Keratinocyte (primary cell): ENCODE results near the gene C1orf35. TPM values are rescaled to one million over a fixed set of nuclear protein-coding genes. Genes with fewer than 3 reads are reported as not detected.

Source experiments
- DNase-seq: peaks from one replicate; pipeline ENCODE4 v3.0.0-alpha.2; 2011; ENCODE audit warnings: low read depth, missing footprints, low spot score
- FAIRE-seq: peaks from 2 replicates; lab custom pipeline; 2011; peaks lifted over from hg19 to GRCh38; lab: Jason Lieb, UNC
- H2AFZ ChIP-seq: 2 replicates; pipeline ENCODE4 v1.6.0; 2012; ENCODE audit warnings: low read length, control low read depth, inconsistent platforms; ENCODE audit not compliant: control insufficient read depth
- H3K27ac ChIP-seq: 2 replicates; pipeline ENCODE4 v1.5.1; 2011; ENCODE audit warnings: low read length; ENCODE audit not compliant: control insufficient read depth, insufficient read depth
- H3K27me3 ChIP-seq: 3 replicates; pipeline ENCODE4 v1.6.0; 2011; ENCODE audit warnings: low read length; ENCODE audit not compliant: control insufficient read depth, insufficient read depth; ENCODE audit errors: extremely low read depth
- H3K36me3 ChIP-seq, 2 experiments: 2 replicates in 1 of 2; 3 replicates in 1 of 2; pipeline ENCODE4 v1.5.1; 2011; ENCODE audit warnings: low read length in 2 of 2, mild to moderate bottlenecking in 1 of 2; ENCODE audit not compliant: control insufficient read depth in 2 of 2, insufficient read depth in 2 of 2; ENCODE audit errors: extremely low read depth in 1 of 2
- H3K4me1 ChIP-seq: 3 replicates; pipeline ENCODE4 v1.5.1; 2011; ENCODE audit warnings: low read length; ENCODE audit not compliant: control insufficient read depth, insufficient read depth; ENCODE audit errors: extremely low read depth
- H3K4me2 ChIP-seq: 3 replicates; pipeline ENCODE4 v1.6.0; 2011; ENCODE audit warnings: low read depth, low read length; ENCODE audit not compliant: control insufficient read depth, insufficient read depth; ENCODE audit errors: extremely low read depth
- H3K4me3 ChIP-seq, 3 experiments: fragments of 200-600 bp in 1 of 3; sonication (generic) in 1 of 3; 2 replicates in 2 of 3; 3 replicates in 1 of 3; pipeline ENCODE4 v1.5.1; 2011 to 2016; ENCODE audit warnings: low read length in 3 of 3, mild to moderate bottlenecking in 3 of 3, control low read depth in 2 of 3, inconsistent platforms in 1 of 3, low read depth in 1 of 3, mixed read lengths in 1 of 3, mixed run types in 1 of 3, moderate library complexity in 1 of 3; ENCODE audit not compliant: control insufficient read depth in 2 of 3, insufficient read depth in 2 of 3; ENCODE audit errors: extremely low read depth in 1 of 3
- H3K79me2 ChIP-seq: 2 replicates; pipeline ENCODE4 v1.6.0; 2012; ENCODE audit warnings: low read length; ENCODE audit not compliant: control insufficient read depth, insufficient read depth
- H3K9ac ChIP-seq: 3 replicates; pipeline ENCODE4 v1.6.0; 2011; ENCODE audit warnings: low read length; ENCODE audit not compliant: control insufficient read depth, insufficient read depth; ENCODE audit errors: extremely low read depth
- H3K9me1 ChIP-seq: 3 replicates; pipeline ENCODE4 v1.6.0; 2011; ENCODE audit warnings: low read length; ENCODE audit not compliant: control insufficient read depth, insufficient read depth; ENCODE audit errors: extremely low read depth
- H3K9me3 ChIP-seq: 2 replicates; pipeline ENCODE4 v1.5.1; 2012; ENCODE audit warnings: low read depth, low read length; ENCODE audit not compliant: control insufficient read depth
- H4K20me1 ChIP-seq: 3 replicates; pipeline ENCODE4 v1.6.0; 2011; ENCODE audit warnings: low read length; ENCODE audit not compliant: control insufficient read depth, insufficient read depth; ENCODE audit errors: extremely low read depth
- CTCF ChIP-seq, 3 experiments: IDR thresholded peaks in 1 of 3; conservative IDR thresholded peaks in 1 of 3; optimal IDR thresholded peaks in 1 of 3; 2 replicates in 2 of 3; 3 replicates in 1 of 3; pipeline versions ENCODE3 to v1.5.1; 2011; ENCODE audit warnings: low read length in 3 of 3, mild to moderate bottlenecking in 3 of 3, moderate library complexity in 2 of 3, control low read depth in 1 of 3, inconsistent platforms in 1 of 3; ENCODE audit not compliant: insufficient read depth in 2 of 3; ENCODE audit errors: extremely low read depth in 1 of 3
- EZH2 ChIP-seq: IDR thresholded peaks from one replicate; pipeline ENCODE4 v1.6.1; 2012; ENCODE audit warnings: inconsistent platforms, mild to moderate bottlenecking, low read length, moderate library complexity
- dilution Hi-C: fragments of 300-500 bp; cut with MboI; formaldehyde crosslinking; loops from one replicate; pipeline ENCODE4 v1.7.0; 2020; ENCODE audit warnings: low sequenced_read_pairs; ENCODE audit not compliant: extremely low pct_ligation_motif_present
- polyA plus RNA-seq, 5 experiments: library from polyadenylated mRNA; depleted of rRNA in 3 of 5; stranded (reverse) in 3 of 5; stranded (forward) in 1 of 5; unstranded in 1 of 5; fragments of >200 nt; gene quantifications; 1 replicate in 1 of 5; 2 replicates in 3 of 5; 3 replicates in 1 of 5; pipeline versions ENCODE4 v1.2.1 to v1.2.3, GENCODE V29; 2011 to 2012; ENCODE audit warnings: missing spikeins in 2 of 5, low read depth in 1 of 5, low replicate concordance in 1 of 5

The C1orf35 gene
- polyA plus RNA-seq, 1 donor (not counting 4 experiments of a cell fraction or from before 2014, with no cell fraction given): 8.2 TPM

GRCh38 chr1:228148196-228148861 lies 45.2 kb upstream of the C1orf35 start:
- Histone ChIP-seq H3K9me3 (no peaks in the 10 kb centered on the region), H3K4me2 (peak overlapping the region; percentile 45), H3K27ac (peak overlapping the region; percentile 14), H3K27me3 (no peaks in the 10 kb centered on the region), H3K4me3 (peak overlapping the region in 2 of 3 experiments; percentile 13 to 14), H3K9ac (peak overlapping the region; percentile 22), H3K9me1 (peaks cover 2% of the 10 kb centered on the region), H3K4me1 (peaks cover 51% of the 10 kb centered on the region), H4K20me1 (peaks cover 20% of the 10 kb centered on the region), H2AFZ (no peak overlapping the region), H3K79me2 (peaks cover 47% of the 10 kb centered on the region), H3K36me3 (peaks cover 28 to 49% of the 10 kb centered on the region in 2 experiments)
- FAIRE-seq (peak; percentile 9), DNase-seq (no peak)
- dilution Hi-C loops: no loop called here
- no peak for TF ChIP-seq CTCF (optimal IDR thresholded peaks at IDR 0.05 in 1 of 3, IDR thresholded peaks at IDR 0.05 in 1 of 3, conservative IDR thresholded peaks at IDR 0.05 in 1 of 3; ENCODE audit: extremely low read depth in 1 of 3, insufficient read depth in 2 of 3, low read length in 3 of 3)
- no peak for TF ChIP-seq EZH2

- Histone ChIP-seq H3K9me1 (peaks cover 2% of the 10 kb centered on the region), H3K4me1 (peaks cover 57% of the 10 kb centered on the region), H3K36me3 (peaks cover 30 to 49% of the 10 kb centered on the region in 2 experiments), H3K27me3 (no peaks in the 10 kb centered on the region), H3K79me2 (peaks cover 53% of the 10 kb centered on the region), H3K27ac (no peak overlapping the region), H3K9me3 (no peaks in the 10 kb centered on the region), H2AFZ (no peak overlapping the region), H3K9ac (no peak overlapping the region), H3K4me3 (no peak overlapping the region), H4K20me1 (peaks cover 23% of the 10 kb centered on the region), H3K4me2 (no peak overlapping the region)
- DNase-seq (no peak), FAIRE-seq (no peak)
- no peak for TF ChIP-seq CTCF (optimal IDR thresholded peaks at IDR 0.05 in 1 of 3, IDR thresholded peaks at IDR 0.05 in 1 of 3, conservative IDR thresholded peaks at IDR 0.05 in 1 of 3; ENCODE audit: extremely low read depth in 1 of 3, insufficient read depth in 2 of 3, low read length in 3 of 3)
- TF ChIP-seq EZH2: no peak
- dilution Hi-C loops: no loop called here
These were observed 44.6 kb upstream of the C1orf35 start for GRCh38 chr1:228147768-228148167.
